ENCODE measurements around the gene LRRC7.
"Not testable (repeated sequence)": the region's sequence is repeated elsewhere in the genome, so short reads cannot be mapped to it uniquely, and the experiment has no call there.

Gene LRRC7

GRCh38 chr1:69691179-69691578, 123.5 kb downstream of the LRRC7 start:
- in situ Hi-C loops (cut with MboI; ENCODE audit: low sequenced_read_pairs): no loop called here

GRCh38 chr1:69693921-69694675, 126.4 kb downstream of the LRRC7 start:
- in situ Hi-C loops (cut with MboI; ENCODE audit: low sequenced_read_pairs): no loop called here

GRCh38 chr1:69697340-69697739, 129.6 kb downstream of the LRRC7 start:
- in situ Hi-C loops (cut with MboI; ENCODE audit: low sequenced_read_pairs): no loop called here

GRCh38 chr1:69700770-69701169, 133.0 kb downstream of the LRRC7 start:
- in situ Hi-C loops (cut with MboI; ENCODE audit: low sequenced_read_pairs): no loop called here

GRCh38 chr1:69702085-69702484, 134.4 kb downstream of the LRRC7 start:
- in situ Hi-C loops (cut with MboI; ENCODE audit: low sequenced_read_pairs): no loop called here

- in situ Hi-C loops (cut with MboI; ENCODE audit: low sequenced_read_pairs): no loop called here
These were observed 138.8 kb downstream of the LRRC7 start for GRCh38 chr1:69706473-69706872.

- in situ Hi-C loops (cut with MboI; ENCODE audit: low sequenced_read_pairs): no loop called here
These were observed 139.4 kb downstream of the LRRC7 start for GRCh38 chr1:69707103-69707502.

GRCh38 chr1:69710484-69711189, 142.9 kb downstream of the LRRC7 start:
- in situ Hi-C loops (cut with MboI; ENCODE audit: low sequenced_read_pairs): no loop called here

GRCh38 chr1:69711190-69711930, 143.6 kb downstream of the LRRC7 start:
- in situ Hi-C loops (cut with MboI; ENCODE audit: low sequenced_read_pairs): no loop called here

GRCh38 chr1:69717834-69718233, 150.1 kb downstream of the LRRC7 start:
- in situ Hi-C loops (cut with MboI; ENCODE audit: low sequenced_read_pairs): not testable (repeated sequence)

GRCh38 chr1:69728206-69728605, 160.5 kb downstream of the LRRC7 start:
- in situ Hi-C loops (cut with MboI; ENCODE audit: low sequenced_read_pairs): no loop called here

- in situ Hi-C loops (cut with MboI; ENCODE audit: low sequenced_read_pairs): no loop called here
These were observed 165.3 kb downstream of the LRRC7 start for GRCh38 chr1:69733061-69733460.

- in situ Hi-C loops (cut with MboI; ENCODE audit: low sequenced_read_pairs): no loop called here
These were observed 169.9 kb downstream of the LRRC7 start for GRCh38 chr1:69737527-69738185.

GRCh38 chr1:69738458-69739250, 170.9 kb downstream of the LRRC7 start:
- in situ Hi-C loops (cut with MboI; ENCODE audit: low sequenced_read_pairs): no loop called here

GRCh38 chr1:69739251-69739605, 171.5 kb downstream of the LRRC7 start:
- in situ Hi-C loops (cut with MboI; ENCODE audit: low sequenced_read_pairs): no loop called here

GRCh38 chr1:69743146-69743545, 175.4 kb downstream of the LRRC7 start:
- in situ Hi-C loops (cut with MboI; ENCODE audit: low sequenced_read_pairs): no loop called here

- in situ Hi-C loops (cut with MboI; ENCODE audit: low sequenced_read_pairs): no loop called here
These were observed 176.7 kb downstream of the LRRC7 start for GRCh38 chr1:69744381-69744780.

- in situ Hi-C loops (cut with MboI; ENCODE audit: low sequenced_read_pairs): no loop called here
These were observed 179.5 kb downstream of the LRRC7 start for GRCh38 chr1:69747207-69747606.

GRCh38 chr1:69750638-69751037, 182.9 kb downstream of the LRRC7 start:
- in situ Hi-C loops (cut with MboI; ENCODE audit: low sequenced_read_pairs): no loop called here

GRCh38 chr1:69752831-69753230, 185.1 kb downstream of the LRRC7 start:
- in situ Hi-C loops (cut with MboI; ENCODE audit: low sequenced_read_pairs): no loop called here
